Astrocyte (in vitro differentiated cells and primary cell): ENCODE measurements around the gene SNX3.

Experiments
- CTCF ChIP-seq: IDR thresholded peaks from 2 replicates; pipeline ENCODE4 v1.5.1; 2011; ENCODE audit warnings: low read depth, mild to moderate bottlenecking, inconsistent platforms, low read length, moderate library complexity; ENCODE audit not compliant: insufficient read depth
- EZH2 ChIP-seq: IDR thresholded peaks from 2 replicates; pipeline ENCODE4 v1.6.1; 2012; ENCODE audit warnings: mild to moderate bottlenecking, low read length, inconsistent platforms; ENCODE audit not compliant: insufficient read depth

- TF ChIP-seq CTCF, result no peak
- TF ChIP-seq EZH2, result no peak
These were observed 93.3 kb downstream of the SNX3 start for GRCh38 chr6:108167449-108168089.
